Femur (tissue), 1 donor: Measurements from ENCODE around the gene FGD5.

Experiments
- DNase-seq: peaks from one replicate; pipeline ENCODE4 v3.0.0-alpha.2; 2017

FGD5 gene, protein sequence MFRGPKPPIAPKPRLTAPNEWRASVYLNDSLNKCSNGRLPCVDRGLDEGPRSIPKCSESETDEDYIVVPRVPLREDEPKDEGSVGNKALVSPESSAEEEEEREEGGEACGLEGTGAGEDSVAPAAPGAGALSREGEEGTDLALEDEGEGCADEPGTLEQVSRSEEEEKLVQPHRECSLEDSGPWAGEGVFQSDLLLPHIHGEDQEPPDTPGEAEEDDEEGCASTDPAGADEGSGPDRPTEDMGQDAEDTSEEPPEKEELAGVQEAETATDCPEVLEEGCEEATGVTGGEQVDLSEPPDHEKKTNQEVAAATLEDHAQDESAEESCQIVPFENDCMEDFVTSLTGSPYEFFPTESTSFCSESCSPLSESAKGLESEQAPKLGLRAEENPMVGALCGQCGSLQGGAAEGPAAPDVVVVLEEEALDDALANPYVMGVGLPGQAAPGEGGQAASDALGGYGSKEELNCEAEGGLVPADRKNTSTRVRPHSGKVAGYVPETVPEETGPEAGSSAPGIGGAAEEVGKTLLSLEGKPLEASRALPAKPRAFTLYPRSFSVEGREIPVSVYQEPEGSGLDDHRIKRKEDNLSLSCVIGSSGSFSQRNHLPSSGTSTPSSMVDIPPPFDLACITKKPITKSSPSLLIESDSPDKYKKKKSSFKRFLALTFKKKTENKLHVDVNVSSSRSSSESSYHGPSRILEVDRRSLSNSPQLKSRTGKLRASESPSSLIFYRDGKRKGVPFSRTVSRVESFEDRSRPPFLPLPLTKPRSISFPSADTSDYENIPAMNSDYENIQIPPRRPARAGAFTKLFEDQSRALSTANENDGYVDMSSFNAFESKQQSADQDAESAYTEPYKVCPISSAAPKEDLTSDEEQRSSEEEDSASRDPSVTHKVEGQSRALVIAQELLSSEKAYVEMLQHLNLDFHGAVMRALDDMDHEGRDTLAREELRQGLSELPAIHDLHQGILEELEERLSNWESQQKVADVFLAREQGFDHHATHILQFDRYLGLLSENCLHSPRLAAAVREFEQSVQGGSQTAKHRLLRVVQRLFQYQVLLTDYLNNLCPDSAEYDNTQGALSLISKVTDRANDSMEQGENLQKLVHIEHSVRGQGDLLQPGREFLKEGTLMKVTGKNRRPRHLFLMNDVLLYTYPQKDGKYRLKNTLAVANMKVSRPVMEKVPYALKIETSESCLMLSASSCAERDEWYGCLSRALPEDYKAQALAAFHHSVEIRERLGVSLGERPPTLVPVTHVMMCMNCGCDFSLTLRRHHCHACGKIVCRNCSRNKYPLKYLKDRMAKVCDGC (N-terminal part only)

GRCh38 chr3:14818804-14819500, at the start of gene FGD5:
Gene FGD5 (plus strand): TSS chr3:14818962. CDS start chr3:14819072, 110 bp downstream.
- no peak for DNase-seq

DNA sequence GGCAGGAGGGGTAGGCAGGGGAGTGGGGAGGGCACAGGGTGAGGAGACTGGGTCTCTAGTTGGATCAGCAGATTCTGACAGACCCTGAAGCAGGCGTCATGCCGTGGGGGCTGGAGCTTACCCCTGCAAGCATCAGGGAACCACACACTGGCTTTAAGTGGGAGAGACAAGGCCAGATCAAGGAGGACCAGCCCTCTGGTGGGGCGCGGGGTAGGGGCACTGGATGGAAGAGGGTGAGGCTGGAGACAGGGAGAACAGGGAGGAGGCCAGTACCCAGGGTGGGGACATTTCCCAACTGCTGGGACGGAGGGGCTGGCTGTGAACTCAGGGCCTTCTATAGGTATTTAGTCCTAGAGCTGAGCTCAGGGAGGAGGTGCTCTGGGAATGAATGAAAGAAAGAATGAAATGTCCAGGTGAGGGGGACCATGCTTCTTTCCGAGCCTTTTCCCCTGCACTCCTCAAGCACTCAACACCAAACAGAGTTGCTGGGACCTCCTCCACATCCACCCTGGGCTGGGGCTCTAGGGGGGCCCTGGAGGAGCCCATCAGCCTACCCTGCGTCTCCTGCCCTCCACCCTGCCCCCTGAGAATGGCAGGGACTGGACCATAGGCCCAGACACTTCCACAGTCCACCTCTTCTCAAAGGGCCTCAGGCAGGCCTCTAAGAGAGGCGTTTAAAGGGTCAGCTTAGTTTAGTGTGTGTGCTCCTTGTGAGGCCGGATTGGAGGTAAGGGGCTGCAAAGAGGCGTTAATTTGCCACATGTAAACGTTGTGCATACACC, 49.0 kb upstream of the FGD5 start:
- peak; percentile 8 for DNase-seq

- no peak for DNase-seq
Observed at GRCh38 chr3:14770591-14770990, 48.2 kb upstream of the FGD5 start.

DNA sequence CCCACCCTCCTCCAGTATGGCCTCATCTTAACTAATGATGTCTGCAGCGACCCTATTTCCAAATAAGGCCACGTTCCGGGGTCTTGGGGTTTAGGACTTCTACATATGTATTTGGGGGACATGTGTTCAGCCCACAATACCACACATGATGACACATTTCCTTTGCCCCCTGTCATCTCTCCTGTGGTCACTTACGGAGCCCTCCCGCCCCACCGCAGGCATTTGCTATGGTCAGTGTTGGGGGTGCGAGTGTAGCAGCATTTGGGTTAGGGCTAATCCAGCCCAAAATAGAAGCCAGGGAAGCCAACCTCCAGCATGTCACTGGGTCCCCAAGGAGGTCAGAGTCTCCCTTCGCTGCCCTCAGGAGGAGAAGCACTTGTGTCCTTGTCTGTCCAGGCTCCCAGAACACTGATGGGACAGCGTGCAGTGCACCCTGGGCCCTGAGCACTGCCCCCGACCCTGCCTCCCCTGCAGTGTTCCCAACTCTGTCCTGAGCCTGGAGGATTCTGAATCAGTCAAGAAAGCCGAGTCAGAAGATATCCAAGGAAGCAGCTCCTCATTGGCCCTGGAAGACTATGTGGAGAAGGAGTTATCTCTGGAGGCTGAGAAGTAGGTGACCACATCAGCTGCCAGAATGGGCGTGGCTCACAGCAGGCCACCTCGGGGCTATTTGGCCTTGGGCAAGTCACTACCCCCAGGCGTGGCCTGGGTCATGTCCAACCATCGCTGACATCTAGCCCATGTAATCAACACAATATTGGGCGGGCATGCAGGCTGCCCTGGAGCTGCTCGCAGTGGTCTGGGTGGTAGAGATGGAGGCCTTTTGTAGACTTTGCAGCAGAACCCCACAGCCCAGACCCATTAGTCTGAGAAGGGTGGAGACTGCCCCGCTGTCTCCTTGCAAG, 46.9 kb upstream of the FGD5 start:
- DNase-seq = peak; percentile 30

DNA sequence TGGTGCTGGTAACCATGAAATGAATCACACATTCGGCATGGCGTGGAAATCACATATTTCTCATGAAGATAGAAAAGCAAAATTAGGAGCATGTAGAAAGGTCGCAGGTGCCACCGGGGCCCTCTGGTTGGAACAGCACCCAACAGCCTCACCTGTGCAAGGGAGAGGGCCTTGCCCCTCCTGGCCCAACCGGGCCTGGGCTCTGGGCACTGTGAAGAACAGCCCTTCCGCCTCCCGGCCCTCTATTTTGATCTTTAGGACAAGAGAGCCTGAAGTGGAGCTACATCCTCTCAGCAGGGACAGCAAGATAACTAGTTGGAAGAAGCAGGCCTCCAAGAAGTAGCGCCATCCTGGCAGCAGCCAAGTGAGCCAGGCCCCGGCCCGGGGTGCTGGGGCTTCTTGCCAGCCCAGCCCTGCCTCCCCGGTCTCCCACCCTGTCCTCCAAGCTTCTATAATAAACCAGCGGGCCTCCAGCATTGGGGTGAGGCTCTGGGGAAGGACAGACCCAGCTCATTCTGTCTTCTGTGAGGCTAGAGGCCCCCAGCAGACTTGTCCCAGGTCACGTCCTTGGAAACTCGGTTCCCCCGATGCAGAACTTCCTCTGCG, 46.1 kb upstream of the FGD5 start:
- DNase-seq = peak; percentile 10

- DNase-seq = no peak
Observed at GRCh38 chr3:14773281-14773680, 45.5 kb upstream of the FGD5 start.

GRCh38 chr3:14773691-14774128, 45.1 kb upstream of the FGD5 start:
- peak; percentile 5 for DNase-seq

- DNase-seq = peak; percentile 3
Observed at GRCh38 chr3:14774431-14774830, 44.3 kb upstream of the FGD5 start.

GRCh38 chr3:14775011-14775410, 43.8 kb upstream of the FGD5 start:
- peak; percentile 4 for DNase-seq

DNA sequence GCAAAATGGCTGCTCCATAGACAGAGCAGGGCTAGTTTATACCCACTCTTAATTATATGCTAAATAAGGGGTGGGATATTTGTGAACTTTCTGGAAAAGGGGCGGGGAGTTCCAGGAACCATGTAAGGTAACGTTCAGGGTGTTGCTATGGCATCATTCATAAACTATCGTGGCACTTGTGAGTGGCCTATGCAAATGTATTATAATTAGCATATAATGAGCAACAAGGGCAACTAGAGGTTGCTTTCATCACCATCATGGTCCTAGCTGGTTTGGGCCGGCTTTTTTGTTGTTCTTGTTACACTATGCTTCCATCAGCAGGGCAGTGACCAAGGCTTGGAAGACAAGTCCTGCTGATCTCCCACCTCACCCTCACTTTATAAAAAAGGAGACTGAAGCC, 43.2 kb upstream of the FGD5 start:
- DNase-seq = peak; percentile 6

- no peak for DNase-seq
Observed at GRCh38 chr3:14779069-14779685, 39.6 kb upstream of the FGD5 start.

- DNase-seq = peak; percentile 55
Observed at GRCh38 chr3:14780927-14781507, 37.7 kb upstream of the FGD5 start.

- DNase-seq = peak; percentile 2
Observed at GRCh38 chr3:14783480-14784086, 35.2 kb upstream of the FGD5 start.

- peak; percentile 19 for DNase-seq
Observed at GRCh38 chr3:14784087-14784681, 34.6 kb upstream of the FGD5 start.

GRCh38 chr3:14785207-14786155, 33.3 kb upstream of the FGD5 start:
- DNase-seq = peak; percentile 3

GRCh38 chr3:14786369-14786768, 32.4 kb upstream of the FGD5 start:
- no peak for DNase-seq

DNA sequence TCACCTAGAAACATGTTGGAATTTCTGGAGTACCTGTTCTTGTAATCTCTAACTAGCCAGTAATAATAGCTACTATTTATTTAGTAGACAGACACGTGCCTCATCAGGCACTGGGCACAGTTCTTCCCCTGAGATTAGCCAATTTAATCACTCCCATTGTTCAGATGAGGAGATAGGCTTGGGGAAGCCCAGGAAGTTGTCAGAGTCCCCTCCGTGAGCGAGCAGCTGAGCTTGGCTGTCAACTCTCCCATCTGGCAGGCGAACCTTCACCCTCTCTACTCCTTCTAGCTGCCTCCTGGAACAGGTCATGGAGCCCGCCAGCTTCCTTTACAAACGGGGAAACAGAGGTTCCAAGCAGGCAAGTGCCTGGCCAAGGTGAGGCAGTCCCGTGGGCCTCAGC, 31.1 kb upstream of the FGD5 start:
- DNase-seq = peak; percentile 1
